ENCODE results near the gene RAP2A. TPM values are rescaled to one million over a fixed set of nuclear protein-coding genes. Genes with fewer than 3 reads are reported as not detected.

RAP2A gene
- total and polyA plus RNA-seq, 2 experiments from 2014 or later: 12.1 to 41.9 TPM

DNA sequence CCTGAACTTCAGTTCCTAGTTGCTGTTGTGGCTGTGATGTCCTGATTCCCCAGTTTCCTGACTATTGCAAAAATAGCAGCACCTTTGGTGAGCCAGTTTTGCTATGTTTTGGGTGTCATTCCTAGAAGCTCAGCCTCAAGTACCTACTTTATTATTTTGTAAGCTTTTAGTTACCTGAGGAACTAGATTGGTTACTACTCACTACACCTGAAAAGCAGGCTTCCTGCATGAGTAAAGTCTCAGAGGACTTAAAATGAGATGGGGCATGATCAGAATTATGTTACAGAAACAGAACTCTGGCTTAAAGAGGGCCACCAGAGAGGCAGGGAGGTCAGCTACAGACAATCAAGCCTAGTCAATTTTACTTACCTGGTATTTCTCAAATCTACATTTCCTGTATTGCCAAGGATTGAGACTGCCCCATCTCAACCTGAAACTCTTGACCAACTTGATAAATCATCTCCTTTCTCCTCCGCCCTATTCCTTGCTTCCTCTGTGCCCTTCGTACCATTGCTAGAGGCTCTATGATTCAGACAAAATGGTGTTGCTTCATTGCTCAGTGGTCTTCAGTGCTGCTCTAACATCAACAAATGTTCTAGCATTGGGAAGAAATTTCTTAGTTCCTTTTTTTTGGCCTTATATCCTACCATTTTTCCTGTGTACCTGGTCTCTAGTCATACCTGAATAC, 58.9 kb downstream of the RAP2A start:
- TF ChIP-seq EZH2phosphoT487 (IDR thresholded peaks at IDR 0.05; ENCODE audit: low read depth, severe bottlenecking, unreplicated experiment): no peak
- TF ChIP-seq, protein P1, sequence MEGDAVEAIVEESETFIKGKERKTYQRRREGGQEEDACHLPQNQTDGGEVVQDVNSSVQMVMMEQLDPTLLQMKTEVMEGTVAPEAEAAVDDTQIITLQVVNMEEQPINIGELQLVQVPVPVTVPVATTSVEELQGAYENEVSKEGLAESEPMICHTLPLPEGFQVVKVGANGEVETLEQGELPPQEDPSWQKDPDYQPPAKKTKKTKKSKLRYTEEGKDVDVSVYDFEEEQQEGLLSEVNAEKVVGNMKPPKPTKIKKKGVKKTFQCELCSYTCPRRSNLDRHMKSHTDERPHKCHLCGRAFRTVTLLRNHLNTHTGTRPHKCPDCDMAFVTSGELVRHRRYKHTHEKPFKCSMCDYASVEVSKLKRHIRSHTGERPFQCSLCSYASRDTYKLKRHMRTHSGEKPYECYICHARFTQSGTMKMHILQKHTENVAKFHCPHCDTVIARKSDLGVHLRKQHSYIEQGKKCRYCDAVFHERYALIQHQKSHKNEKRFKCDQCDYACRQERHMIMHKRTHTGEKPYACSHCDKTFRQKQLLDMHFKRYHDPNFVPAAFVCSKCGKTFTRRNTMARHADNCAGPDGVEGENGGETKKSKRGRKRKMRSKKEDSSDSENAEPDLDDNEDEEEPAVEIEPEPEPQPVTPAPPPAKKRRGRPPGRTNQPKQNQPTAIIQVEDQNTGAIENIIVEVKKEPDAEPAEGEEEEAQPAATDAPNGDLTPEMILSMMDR (IDR thresholded peaks at IDR 0.05; ENCODE audit: poor library complexity): no peak
- no peak for TF ChIP-seq EZH2 (IDR thresholded peaks at IDR 0.05; ENCODE audit: borderline replicate concordance)
- Histone ChIP-seq H3K79me2 (no peaks in the 10 kb centered on the region), H2AFZ (no peak overlapping the region), H3K36me3 (replicated peaks; ENCODE audit: insufficient read depth, low read depth) (no peaks in the 10 kb centered on the region), H3K4me3 (no peak overlapping the region), H4K20me1 (ENCODE audit: insufficient read depth, poor library complexity, severe bottlenecking) (no peaks in the 10 kb centered on the region), H3K4me1 (ENCODE audit: insufficient read depth) (peaks cover 6% of the 10 kb centered on the region), H3K9me2 (replicated peaks; ENCODE audit: insufficient read depth) (no peaks in the 10 kb centered on the region), H3K27ac (no peak overlapping the region), H3K4me2 (no peak overlapping the region), H3K27me3 (no peaks in the 10 kb centered on the region), H3K9me3 (ENCODE audit: low read depth) (no peaks in the 10 kb centered on the region)
- no peak for DNase-seq (ENCODE audit: low spot score)
- 97% methylated on average over 2 of the region's 2 CpGs for WGBS (ENCODE audit: low lambda C conversion rate, missing lambda C conversion rate)

DNA sequence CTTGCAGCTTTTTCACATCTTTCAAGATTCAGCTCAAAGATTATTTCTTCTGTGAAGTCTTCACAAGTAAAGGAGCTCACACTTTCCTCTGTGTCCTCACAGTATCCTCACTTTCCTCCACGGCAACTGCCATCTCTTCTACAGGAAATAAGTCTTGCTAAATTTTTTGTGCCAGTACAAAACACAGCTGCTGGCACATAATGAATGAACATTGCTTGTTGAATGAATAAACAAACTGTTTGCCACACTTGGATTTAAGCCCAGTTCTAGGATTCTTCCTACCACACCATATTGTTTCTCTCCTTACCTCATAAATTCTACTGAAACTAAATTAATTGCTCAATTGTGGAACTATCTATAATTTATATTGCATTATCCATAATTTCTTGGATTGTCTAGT, 59.5 kb downstream of the RAP2A start:
- no peaks in the 10 kb centered on the region for H3K79me2 ChIP-seq
- H3K27me3 ChIP-seq: no peaks in the 10 kb centered on the region
- no peaks in the 10 kb centered on the region for H3K9me3 ChIP-seq (ENCODE audit: low read depth)
- H3K4me3 ChIP-seq: no peak overlapping the region
- H2AFZ ChIP-seq: no peak overlapping the region
- H3K9me2 ChIP-seq (replicated peaks; ENCODE audit: insufficient read depth): no peaks in the 10 kb centered on the region
- DNase-seq (ENCODE audit: low spot score): no peak
- 67% methylated on average over 1 of the region's 1 CpG for WGBS (ENCODE audit: low lambda C conversion rate, missing lambda C conversion rate)
- no peak overlapping the region for H3K27ac ChIP-seq
- no peak overlapping the region for H3K4me2 ChIP-seq
- no peaks in the 10 kb centered on the region for H4K20me1 ChIP-seq (ENCODE audit: insufficient read depth, poor library complexity, severe bottlenecking)
- H3K4me1 ChIP-seq (ENCODE audit: insufficient read depth): peaks cover 6% of the 10 kb centered on the region
- TF ChIP-seq, protein P1 (IDR thresholded peaks at IDR 0.05; ENCODE audit: poor library complexity): no peak
- TF ChIP-seq EZH2 (IDR thresholded peaks at IDR 0.05; ENCODE audit: borderline replicate concordance) (no peak), EZH2phosphoT487 (IDR thresholded peaks at IDR 0.05; ENCODE audit: low read depth, severe bottlenecking, unreplicated experiment) (no peak)
- H3K36me3 ChIP-seq (replicated peaks; ENCODE audit: insufficient read depth, low read depth): no peaks in the 10 kb centered on the region

DNA sequence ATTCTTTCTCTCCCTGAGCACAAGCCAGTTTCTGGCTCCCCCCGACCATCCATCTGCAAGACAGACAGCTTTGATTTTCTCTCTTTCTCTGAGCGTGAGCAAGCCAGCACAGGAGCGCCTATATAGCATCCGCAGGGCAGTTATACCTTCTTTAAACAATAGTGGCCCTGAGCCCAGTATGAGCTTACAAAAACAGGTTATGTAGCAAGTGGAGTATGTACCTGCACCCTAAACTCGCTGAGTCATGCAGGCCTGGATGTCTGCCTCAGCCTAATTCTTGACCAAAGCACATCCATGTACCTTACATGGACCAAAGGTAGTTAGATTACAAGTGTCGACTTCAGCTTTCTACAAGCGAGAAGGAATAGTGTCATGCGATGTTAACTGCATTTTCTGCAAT, 61.7 kb downstream of the RAP2A start:
- TF ChIP-seq EZH2 (IDR thresholded peaks at IDR 0.05; ENCODE audit: borderline replicate concordance) (no peak), EZH2phosphoT487 (IDR thresholded peaks at IDR 0.05; ENCODE audit: low read depth, severe bottlenecking, unreplicated experiment) (no peak)
- TF ChIP-seq, protein P1 (IDR thresholded peaks at IDR 0.05; ENCODE audit: poor library complexity): no peak
- Histone ChIP-seq H3K9me2 (replicated peaks; ENCODE audit: insufficient read depth) (no peaks in the 10 kb centered on the region), H2AFZ (no peak overlapping the region), H3K9me3 (ENCODE audit: low read depth) (no peaks in the 10 kb centered on the region), H4K20me1 (ENCODE audit: insufficient read depth, poor library complexity, severe bottlenecking) (no peaks in the 10 kb centered on the region), H3K4me3 (no peak overlapping the region), H3K79me2 (no peaks in the 10 kb centered on the region), H3K36me3 (replicated peaks; ENCODE audit: insufficient read depth, low read depth) (no peaks in the 10 kb centered on the region), H3K27me3 (no peaks in the 10 kb centered on the region), H3K4me1 (ENCODE audit: insufficient read depth) (peaks cover 6% of the 10 kb centered on the region), H3K4me2 (no peak overlapping the region), H3K27ac (no peak overlapping the region)
- DNase-seq (ENCODE audit: low spot score): no peak
- WGBS (ENCODE audit: low lambda C conversion rate, missing lambda C conversion rate): 95% methylated on average over 8 of the region's 8 CpGs

Measured in hepatocyte (in vitro differentiated cells).